Measurements from ENCODE around the gene CLSTN1. TPM values are rescaled to one million over a fixed set of nuclear protein-coding genes. Genes with fewer than 3 reads are reported as not detected.
"Not testable (repeated sequence)": the region's sequence is repeated elsewhere in the genome, so short reads cannot be mapped to it uniquely, and the experiment has no call there.

CLSTN1 gene
- total and polyA plus RNA-seq, 4 donors, result 3.1 to 13.4 (median 8.8) TPM

DNA sequence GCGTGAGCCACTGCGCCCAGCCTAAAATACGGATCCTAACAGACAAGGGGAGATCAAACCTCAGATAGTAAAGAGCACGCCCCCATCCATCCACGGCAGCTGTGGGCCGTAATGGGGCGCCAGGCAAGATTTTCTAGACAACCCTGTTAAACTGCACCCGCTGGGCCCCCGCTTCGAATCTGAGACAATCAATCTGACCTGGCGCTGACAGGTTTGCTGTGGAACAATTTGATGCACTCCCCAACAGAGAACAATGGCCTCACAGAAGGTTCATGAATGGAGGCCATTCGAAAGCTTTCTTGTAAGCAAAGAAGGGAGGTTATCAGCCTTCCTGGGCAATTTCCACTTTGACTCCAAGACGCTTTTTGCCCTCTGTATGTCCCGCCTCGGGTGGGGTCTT is 30.5 kb downstream of the CLSTN1 start:
- Histone ChIP-seq H3K27ac (ENCODE audit: low read depth in 1 of 2, low read length in 2 of 2) (no peak overlapping the region), H3K4me3 (ENCODE audit: low read depth in 1 of 3, low read length in 3 of 3) (no peak overlapping the region), H3K36me3 (ENCODE audit: control insufficient read depth in 4 of 4, insufficient read depth in 3 of 4, low read depth in 1 of 4, low read length in 3 of 4) (no peaks in the 10 kb centered on the region), H3K4me1 (ENCODE audit: control insufficient read depth in 4 of 4, insufficient read depth in 4 of 4, low read length in 3 of 4) (peaks cover 0 to 3% (median 0%) of the 10 kb centered on the region in 4 donors), H3K9me3 (ENCODE audit: control insufficient read depth in 4 of 4, low read length in 3 of 4) (no peaks in the 10 kb centered on the region), H3K9ac (ENCODE audit: low read depth in 1 of 2, low read length in 2 of 2) (no peak overlapping the region), H3K27me3 (ENCODE audit: control insufficient read depth in 4 of 4, insufficient read depth in 4 of 4, low read length in 3 of 4) (no peaks in the 10 kb centered on the region)
- WGBS, result 90% methylated on average over 15 of the region's 15 CpGs
- TF ChIP-seq TAF1 (conservative IDR thresholded peaks at IDR 0.05), result no peak
- TF ChIP-seq NR2F2 (IDR thresholded peaks at IDR 0.05), result no peak
- no peak for TF ChIP-seq GABPA (IDR thresholded peaks at IDR 0.05 in 1 of 2, conservative IDR thresholded peaks at IDR 0.05 in 1 of 2)
- TF ChIP-seq EGR1 (IDR thresholded peaks at IDR 0.05; ENCODE audit: low read depth in 2 of 2), result no peak
- TF ChIP-seq HNF4A (conservative IDR thresholded peaks at IDR 0.05), result no peak
- TF ChIP-seq, protein P1, sequence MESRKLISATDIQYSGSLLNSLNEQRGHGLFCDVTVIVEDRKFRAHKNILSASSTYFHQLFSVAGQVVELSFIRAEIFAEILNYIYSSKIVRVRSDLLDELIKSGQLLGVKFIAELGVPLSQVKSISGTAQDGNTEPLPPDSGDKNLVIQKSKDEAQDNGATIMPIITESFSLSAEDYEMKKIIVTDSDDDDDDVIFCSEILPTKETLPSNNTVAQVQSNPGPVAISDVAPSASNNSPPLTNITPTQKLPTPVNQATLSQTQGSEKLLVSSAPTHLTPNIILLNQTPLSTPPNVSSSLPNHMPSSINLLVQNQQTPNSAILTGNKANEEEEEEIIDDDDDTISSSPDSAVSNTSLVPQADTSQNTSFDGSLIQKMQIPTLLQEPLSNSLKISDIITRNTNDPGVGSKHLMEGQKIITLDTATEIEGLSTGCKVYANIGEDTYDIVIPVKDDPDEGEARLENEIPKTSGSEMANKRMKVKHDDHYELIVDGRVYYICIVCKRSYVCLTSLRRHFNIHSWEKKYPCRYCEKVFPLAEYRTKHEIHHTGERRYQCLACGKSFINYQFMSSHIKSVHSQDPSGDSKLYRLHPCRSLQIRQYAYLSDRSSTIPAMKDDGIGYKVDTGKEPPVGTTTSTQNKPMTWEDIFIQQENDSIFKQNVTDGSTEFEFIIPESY (IDR thresholded peaks at IDR 0.05), result no peak
- TF ChIP-seq, protein P2, sequence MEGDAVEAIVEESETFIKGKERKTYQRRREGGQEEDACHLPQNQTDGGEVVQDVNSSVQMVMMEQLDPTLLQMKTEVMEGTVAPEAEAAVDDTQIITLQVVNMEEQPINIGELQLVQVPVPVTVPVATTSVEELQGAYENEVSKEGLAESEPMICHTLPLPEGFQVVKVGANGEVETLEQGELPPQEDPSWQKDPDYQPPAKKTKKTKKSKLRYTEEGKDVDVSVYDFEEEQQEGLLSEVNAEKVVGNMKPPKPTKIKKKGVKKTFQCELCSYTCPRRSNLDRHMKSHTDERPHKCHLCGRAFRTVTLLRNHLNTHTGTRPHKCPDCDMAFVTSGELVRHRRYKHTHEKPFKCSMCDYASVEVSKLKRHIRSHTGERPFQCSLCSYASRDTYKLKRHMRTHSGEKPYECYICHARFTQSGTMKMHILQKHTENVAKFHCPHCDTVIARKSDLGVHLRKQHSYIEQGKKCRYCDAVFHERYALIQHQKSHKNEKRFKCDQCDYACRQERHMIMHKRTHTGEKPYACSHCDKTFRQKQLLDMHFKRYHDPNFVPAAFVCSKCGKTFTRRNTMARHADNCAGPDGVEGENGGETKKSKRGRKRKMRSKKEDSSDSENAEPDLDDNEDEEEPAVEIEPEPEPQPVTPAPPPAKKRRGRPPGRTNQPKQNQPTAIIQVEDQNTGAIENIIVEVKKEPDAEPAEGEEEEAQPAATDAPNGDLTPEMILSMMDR (IDR thresholded peaks at IDR 0.05; ENCODE audit: low read depth, low read length, missing input control), result no peak
- TF ChIP-seq HNF4G (IDR thresholded peaks at IDR 0.05), result no peak
- no peak for DNase-seq (ENCODE audit: low spot score)

DNA sequence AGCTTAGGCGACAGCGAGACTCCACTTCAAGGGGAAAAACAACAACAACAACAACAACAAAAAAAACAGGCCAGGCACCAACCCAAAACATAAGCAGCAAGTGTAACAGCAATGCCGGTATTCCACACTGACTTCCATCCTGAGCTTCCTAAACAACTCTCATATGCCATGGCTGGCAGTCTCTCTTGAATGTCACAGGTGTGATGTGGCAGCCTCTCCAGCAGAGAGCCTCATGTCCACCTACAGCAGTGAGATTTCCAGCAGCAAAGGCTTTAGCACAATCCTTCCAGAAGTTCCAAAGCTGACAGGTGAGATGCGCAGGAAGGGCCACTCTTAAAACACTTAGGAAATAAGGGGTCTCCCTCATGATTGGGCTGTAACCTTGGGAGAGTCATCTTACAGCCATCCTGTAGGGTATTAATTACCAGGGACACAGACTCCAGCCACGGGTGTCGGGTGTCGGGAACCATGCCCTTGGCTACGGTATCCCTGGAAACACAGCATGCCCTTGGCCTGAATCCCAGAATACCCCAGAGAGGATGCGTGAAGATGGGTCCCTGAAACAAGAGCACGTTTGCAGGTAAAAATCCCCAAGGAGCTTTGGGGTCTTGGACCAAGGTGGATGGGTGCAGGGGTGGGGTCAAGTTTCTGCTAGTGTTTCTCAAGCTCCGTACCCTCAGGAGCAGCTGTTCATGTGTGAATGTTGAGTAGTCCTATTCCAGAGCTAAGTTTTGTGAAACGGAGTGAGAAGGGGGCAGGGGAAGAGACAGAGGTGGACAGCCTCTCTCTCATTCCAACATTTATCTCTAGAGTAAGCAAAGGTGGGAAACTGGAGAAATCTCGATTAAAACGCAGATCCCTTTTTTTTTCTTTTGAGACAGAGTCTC is 31.4 kb downstream of the CLSTN1 start:
- no peak for DNase-seq (ENCODE audit: low spot score)

DNA sequence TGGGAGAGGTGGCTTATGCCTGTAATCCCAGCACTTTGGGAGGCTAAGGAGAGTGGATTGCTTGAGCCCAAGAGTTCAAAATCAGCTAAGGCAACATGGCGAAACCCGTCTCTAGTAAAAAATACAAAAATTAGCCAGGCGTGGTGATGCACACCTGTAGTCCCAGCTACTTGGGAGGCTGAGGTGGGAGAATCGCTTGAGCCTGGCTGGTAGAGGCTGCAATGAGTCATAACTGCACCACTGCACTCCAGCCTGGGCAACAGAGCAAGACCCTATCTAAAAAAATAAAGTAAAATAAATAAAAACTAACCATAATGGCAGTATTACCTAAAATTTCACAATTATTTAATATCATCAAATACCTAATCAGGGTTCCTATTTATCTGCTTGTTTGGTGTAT is 34.1 kb downstream of the CLSTN1 start:
- H3K4me3 ChIP-seq (ENCODE audit: low read depth in 1 of 3, low read length in 3 of 3); H3K27me3 ChIP-seq (ENCODE audit: control insufficient read depth in 4 of 4, insufficient read depth in 4 of 4, low read length in 3 of 4); H3K4me1 ChIP-seq (ENCODE audit: control insufficient read depth in 4 of 4, insufficient read depth in 4 of 4, low read length in 3 of 4); H3K36me3 ChIP-seq (ENCODE audit: control insufficient read depth in 4 of 4, insufficient read depth in 3 of 4, low read depth in 1 of 4, low read length in 3 of 4); H3K27ac ChIP-seq (ENCODE audit: low read depth in 1 of 2, low read length in 2 of 2); DNase-seq (ENCODE audit: low spot score); H3K9me3 ChIP-seq (ENCODE audit: control insufficient read depth in 4 of 4, low read length in 3 of 4); H3K9ac ChIP-seq (ENCODE audit: low read depth in 1 of 2, low read length in 2 of 2): not testable (repeated sequence)
- 97% methylated on average over 4 of the region's 4 CpGs for WGBS

More for the DNA sequence above, 31.4 kb downstream of the CLSTN1 start:
- no peaks in the 10 kb centered on the region for H3K36me3 ChIP-seq (ENCODE audit: control insufficient read depth in 4 of 4, insufficient read depth in 3 of 4, low read depth in 1 of 4, low read length in 3 of 4)
- TF ChIP-seq, protein P2 (IDR thresholded peaks at IDR 0.05; ENCODE audit: low read depth, low read length, missing input control), result no peak
- no peak for TF ChIP-seq GABPA (IDR thresholded peaks at IDR 0.05 in 1 of 2, conservative IDR thresholded peaks at IDR 0.05 in 1 of 2)
- TF ChIP-seq, protein P3, sequence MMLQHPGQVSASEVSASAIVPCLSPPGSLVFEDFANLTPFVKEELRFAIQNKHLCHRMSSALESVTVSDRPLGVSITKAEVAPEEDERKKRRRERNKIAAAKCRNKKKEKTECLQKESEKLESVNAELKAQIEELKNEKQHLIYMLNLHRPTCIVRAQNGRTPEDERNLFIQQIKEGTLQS (IDR thresholded peaks at IDR 0.05), result no peak
- TF ChIP-seq HNF4A (conservative IDR thresholded peaks at IDR 0.05), result no peak
- TF ChIP-seq TAF1 (conservative IDR thresholded peaks at IDR 0.05), result no peak
- no peak for TF ChIP-seq FOXA2 (IDR thresholded peaks at IDR 0.05)
- TF ChIP-seq YY1 (IDR thresholded peaks at IDR 0.05), result no peak
- peaks cover 0 to 3% (median 0%) of the 10 kb centered on the region in 4 donors for H3K4me1 ChIP-seq (ENCODE audit: control insufficient read depth in 4 of 4, insufficient read depth in 4 of 4, low read length in 3 of 4)
- 71% methylated on average over 14 of the region's 14 CpGs for WGBS
- no peak overlapping the region for H3K9ac ChIP-seq (ENCODE audit: low read depth in 1 of 2, low read length in 2 of 2)
- H3K27me3 ChIP-seq (ENCODE audit: control insufficient read depth in 4 of 4, insufficient read depth in 4 of 4, low read length in 3 of 4), result no peaks in the 10 kb centered on the region
- H3K27ac ChIP-seq (ENCODE audit: low read depth in 1 of 2, low read length in 2 of 2), result no peak overlapping the region
- H3K4me3 ChIP-seq (ENCODE audit: low read depth in 1 of 3, low read length in 3 of 3), result no peak overlapping the region
- no peaks in the 10 kb centered on the region for H3K9me3 ChIP-seq (ENCODE audit: control insufficient read depth in 4 of 4, low read length in 3 of 4)

All from liver (tissue), 9 donors.